Transverse colon (tissue), 4 donors: ENCODE data around the gene KCND2.

ENCODE experiments used
- CTCF ChIP-seq, 5 experiments: fragments of 200-600 bp in 3 of 5; fragments of 450-650 bp in 2 of 5; sonication (generic) in 3 of 5; IDR thresholded peaks; 1 replicate in 2 of 5; 2 replicates in 3 of 5; pipeline ENCODE4 v1.5.1; 2016 to 2017; ENCODE audit warnings: antibody characterized with exemption in 5 of 5, inconsistent platforms in 3 of 5, mild to moderate bottlenecking in 2 of 5, moderate library complexity in 1 of 5
- EP300 ChIP-seq: sonication (generic); formaldehyde crosslinking; IDR thresholded peaks from one replicate; pipeline ENCODE4 v1.6.1; 2017; ENCODE audit warnings: antibody characterized with exemption, low read depth
- POLR2A ChIP-seq: fragments of 450-650 bp; IDR thresholded peaks from one replicate; pipeline ENCODE4 v1.6.1; 2016; ENCODE audit warnings: antibody characterized with exemption, mild to moderate bottlenecking, moderate library complexity
- POLR2AphosphoS5 ChIP-seq, 3 donors: sonication (generic); formaldehyde crosslinking; IDR thresholded peaks; one replicate each; pipeline ENCODE4 v1.6.1; 2016; ENCODE audit warnings: antibody characterized with exemption in 3 of 3

DNA sequence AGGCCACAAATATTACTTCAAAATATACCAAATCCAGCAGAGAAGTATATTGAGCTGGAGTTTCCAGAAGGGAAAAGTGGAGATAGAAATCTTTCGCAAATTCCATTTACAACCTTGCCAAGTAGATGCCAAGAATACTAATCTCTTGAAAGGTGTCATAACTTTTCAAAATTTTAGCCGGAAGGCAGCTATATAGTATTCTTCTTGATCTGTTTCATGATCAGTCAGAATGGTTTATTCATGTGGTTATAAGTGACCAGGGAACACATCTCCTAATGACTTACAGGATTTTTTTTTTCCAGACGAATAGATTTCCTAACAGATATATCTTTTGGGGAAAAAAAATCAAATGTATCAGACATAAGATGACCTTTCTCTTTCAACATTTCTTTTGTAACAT, 314.3 kb downstream of the KCND2 start:
- TF ChIP-seq EP300 (no peak), CTCF (IDR thresholded peaks at IDR 0.05) (no peak), POLR2A (no peak), POLR2AphosphoS5 (IDR thresholded peaks at IDR 0.05) (no peak)
